ENCODE measurements around the gene ISG20.
A peak's percentile ranks its signal among the peaks of the same experiment; 100 is the strongest.

ISG20 gene

GRCh38 chr15:88624156-88624970, 14.5 kb upstream of the ISG20 start:
- DNase-seq (ENCODE audit: low spot score), result peak; percentile 60
- in situ Hi-C loops (cut with MboI; ENCODE audit: low pct_unique_long_range_greater_than_20kb, low sequenced_read_pairs, unreplicated experiment), result loop anchor here (10.0 kb wide), 1 partner anchor 160 kb away; the partner anchor contains the start of genes MRPL46 and MRPS11
- peak; percentile 55 for TF ChIP-seq CTCF (IDR thresholded peaks at IDR 0.05; ENCODE audit: extremely low read depth, insufficient read depth, missing control alignments)

- no peak for TF ChIP-seq CTCF (IDR thresholded peaks at IDR 0.05; ENCODE audit: extremely low read depth, insufficient read depth, missing control alignments)
- in situ Hi-C loops (cut with MboI; ENCODE audit: low pct_unique_long_range_greater_than_20kb, low sequenced_read_pairs, unreplicated experiment), result loop anchor here (10.0 kb wide), 1 partner anchor 160 kb away; the partner anchor contains the start of genes MRPL46 and MRPS11
- no peak for DNase-seq (ENCODE audit: low spot score)
Measured at GRCh38 chr15:88624971-88625490, 13.8 kb upstream of the ISG20 start.

GRCh38 chr15:88625943-88626741, 12.7 kb upstream of the ISG20 start:
- DNase-seq (ENCODE audit: low spot score), result no peak
- in situ Hi-C loops (cut with MboI; ENCODE audit: low pct_unique_long_range_greater_than_20kb, low sequenced_read_pairs, unreplicated experiment), result loop anchor here (10.0 kb wide), 1 partner anchor 161 kb away; the partner anchor contains the start of genes MRPL46 and MRPS11
- no peak for TF ChIP-seq CTCF (IDR thresholded peaks at IDR 0.05; ENCODE audit: extremely low read depth, insufficient read depth, missing control alignments)

GRCh38 chr15:88627463-88627862, 11.4 kb upstream of the ISG20 start:
- in situ Hi-C loops (cut with MboI; ENCODE audit: low pct_unique_long_range_greater_than_20kb, low sequenced_read_pairs, unreplicated experiment), result loop anchor here (10.0 kb wide), 1 partner anchor 163 kb away; the partner anchor contains the start of genes MRPL46 and MRPS11
- no peak for TF ChIP-seq CTCF (IDR thresholded peaks at IDR 0.05; ENCODE audit: extremely low read depth, insufficient read depth, missing control alignments)

GRCh38 chr15:88628018-88628654, 10.7 kb upstream of the ISG20 start:
- in situ Hi-C loops (cut with MboI; ENCODE audit: low pct_unique_long_range_greater_than_20kb, low sequenced_read_pairs, unreplicated experiment), result loop anchor here (10.0 kb wide), 1 partner anchor 163 kb away; the partner anchor contains the start of genes MRPL46 and MRPS11
- no peak for DNase-seq (ENCODE audit: low spot score)
- TF ChIP-seq CTCF (IDR thresholded peaks at IDR 0.05; ENCODE audit: extremely low read depth, insufficient read depth, missing control alignments), result no peak

More at GRCh38 chr15:88627463-88627862, 11.4 kb upstream of the ISG20 start:
- DNase-seq (ENCODE audit: low spot score), result no peak

- TF ChIP-seq CTCF (IDR thresholded peaks at IDR 0.05; ENCODE audit: extremely low read depth, insufficient read depth, missing control alignments), result no peak
- DNase-seq (ENCODE audit: low spot score), result no peak
- in situ Hi-C loops (cut with MboI; ENCODE audit: low pct_unique_long_range_greater_than_20kb, low sequenced_read_pairs, unreplicated experiment), result loop anchor here (10.0 kb wide), 1 partner anchor 164 kb away; the partner anchor contains the start of genes MRPL46 and MRPS11
Measured at GRCh38 chr15:88629071-88629470, 9.7 kb upstream of the ISG20 start.
